Breast epithelium (tissue), 4 donors: ENCODE measurements around the gene ZNF341. TPM values are rescaled to one million over a fixed set of nuclear protein-coding genes. Genes with fewer than 3 reads are reported as not detected.
A peak's percentile ranks its signal among the peaks of the same experiment; 100 is the strongest.

Experiments used
- DNase-seq, 2 donors: peaks; one replicate each; pipeline ENCODE4 v3.0.0-alpha.2; 2019; ENCODE audit warnings: low spot score in 2 of 2
- H3K27ac ChIP-seq, 2 donors: fragments of 200-600 bp; sonication (generic) in 1 of 2; one replicate each; pipeline ENCODE4 v1.5.1; 2016 to 2019; ENCODE audit warnings: mild to moderate bottlenecking in 1 of 2
- H3K27me3 ChIP-seq, 2 donors: fragments of 200-600 bp; sonication (generic) in 1 of 2; one replicate each; pipeline versions ENCODE4 v1.5.1 to v1.6.0; 2017 to 2019; ENCODE audit warnings: control low read depth in 1 of 2, mild to moderate bottlenecking in 1 of 2
- H3K36me3 ChIP-seq: fragments of 200-600 bp; one replicate; pipeline ENCODE4 v1.5.1; 2019
- H3K4me1 ChIP-seq, 2 donors: fragments of 200-600 bp; sonication (generic); one replicate each; pipeline ENCODE4 v1.5.1; 2016 to 2019; ENCODE audit warnings: control low read depth in 1 of 2
- H3K4me3 ChIP-seq, 3 donors: fragments of 200-600 bp; sonication (generic); 1 replicate in 2 of 3; 2 replicates in 1 of 3; pipeline ENCODE4 v1.5.1; 2016 to 2019; ENCODE audit warnings: mild to moderate bottlenecking in 3 of 3, moderate library complexity in 2 of 3
- H3K9me3 ChIP-seq, 2 donors: fragments of 200-600 bp; sonication (generic) in 1 of 2; one replicate each; pipeline ENCODE4 v1.5.1; 2016 to 2019; ENCODE audit warnings: control low read depth in 1 of 2
- CTCF ChIP-seq, 3 donors: fragments of 450-650 bp; IDR thresholded peaks; one replicate each; pipeline ENCODE4 v1.5.1; 2016 to 2017; ENCODE audit warnings: antibody characterized with exemption in 3 of 3, mild to moderate bottlenecking in 3 of 3, moderate library complexity in 3 of 3
- POLR2A ChIP-seq: fragments of 450-650 bp; IDR thresholded peaks from one replicate; pipeline ENCODE4 v1.6.1; 2016; ENCODE audit warnings: antibody characterized with exemption, mild to moderate bottlenecking, moderate library complexity
- POLR2AphosphoS5 ChIP-seq, 3 donors: sonication (generic); formaldehyde crosslinking; IDR thresholded peaks; one replicate each; pipeline ENCODE4 v1.6.1; 2017; ENCODE audit warnings: antibody characterized with exemption in 3 of 3
- intact Hi-C: fragments of 100-400 bp; cut with DNase I; formaldehyde crosslinking; loops from one replicate; pipeline ENCODE4 v1.15.1; 2023; ENCODE audit warnings: low total_unique reads
- total RNA-seq, 3 donors: library from RNA; depleted of rRNA; stranded (reverse); fragments of >200 nt; gene quantifications; one replicate each; pipeline ENCODE4 v1.1.0, GENCODE V29; 2016

ZNF341 gene
- total RNA-seq, 3 donors from 2014 or later, result 1.8 to 3.3 (median 2.5) TPM

- intact Hi-C loops, result no loop called here
- Histone ChIP-seq H3K27me3 (no peaks in the 10 kb centered on the region), H3K27ac (no peak overlapping the region), H3K4me1 (no peaks in the 10 kb centered on the region), H3K36me3 (no peaks in the 10 kb centered on the region), H3K9me3 (no peaks in the 10 kb centered on the region), H3K4me3 (no peak overlapping the region)
- TF ChIP-seq POLR2A, result no peak
- TF ChIP-seq POLR2AphosphoS5 (IDR thresholded peaks at IDR 0.05), result no peak
- DNase-seq, result no peak
These were observed 66.6 kb downstream of the ZNF341 start for GRCh38 chr20:33798444-33798843.

- no peak for DNase-seq
- Histone ChIP-seq H3K9me3 (no peaks in the 10 kb centered on the region), H3K27me3 (no peaks in the 10 kb centered on the region), H3K36me3 (no peaks in the 10 kb centered on the region), H3K4me3 (no peak overlapping the region), H3K4me1 (no peaks in the 10 kb centered on the region), H3K27ac (no peak overlapping the region)
- TF ChIP-seq CTCF (IDR thresholded peaks at IDR 0.05), result no peak
- TF ChIP-seq POLR2A, result no peak
- no peak for TF ChIP-seq POLR2AphosphoS5 (IDR thresholded peaks at IDR 0.05)
- intact Hi-C loops, result no loop called here
These were observed 72.1 kb downstream of the ZNF341 start for GRCh38 chr20:33803921-33804337.

GRCh38 chr20:33808388-33808787, 76.6 kb downstream of the ZNF341 start:
- Histone ChIP-seq H3K36me3 (no peaks in the 10 kb centered on the region), H3K9me3 (no peaks in the 10 kb centered on the region), H3K4me1 (peaks cover 0 to 4% of the 10 kb centered on the region in 2 donors), H3K27ac (no peak overlapping the region), H3K4me3 (no peak overlapping the region), H3K27me3 (no peaks in the 10 kb centered on the region)
- no peak for DNase-seq
- TF ChIP-seq POLR2A (no peak), CTCF (IDR thresholded peaks at IDR 0.05) (no peak), POLR2AphosphoS5 (IDR thresholded peaks at IDR 0.05) (no peak)
- intact Hi-C loops, result loop anchor here (2.0 kb wide), 1 partner anchor 44 kb away; no protein-coding TSS in a partner anchor

GRCh38 chr20:33810259-33810658, 78.5 kb downstream of the ZNF341 start:
- intact Hi-C loops, result no loop called here
- Histone ChIP-seq H3K27me3 (no peaks in the 10 kb centered on the region), H3K36me3 (no peaks in the 10 kb centered on the region), H3K4me1 (peaks cover 4 to 13% of the 10 kb centered on the region in 2 donors), H3K27ac (no peak overlapping the region), H3K4me3 (no peak overlapping the region), H3K9me3 (no peaks in the 10 kb centered on the region)
- TF ChIP-seq CTCF (IDR thresholded peaks at IDR 0.05), result no peak
- no peak for TF ChIP-seq POLR2A
- no peak for TF ChIP-seq POLR2AphosphoS5 (IDR thresholded peaks at IDR 0.05)
- no peak for DNase-seq

- H3K9me3 ChIP-seq, result no peaks in the 10 kb centered on the region
- peak within 1 kb of the TSS; percentile 78 to 86 (median 80) for H3K4me3 ChIP-seq
- H3K27ac ChIP-seq, result peak within 1 kb of the TSS; percentile 95 to 99
- TF ChIP-seq CTCF (IDR thresholded peaks at IDR 0.05) (no peak), POLR2AphosphoS5 (IDR thresholded peaks at IDR 0.05) (peak; percentile 83 to 92 (median 91)), POLR2A (peak; percentile 11)
- peak; percentile 99 for DNase-seq
- H3K36me3 ChIP-seq, result no peaks in the 10 kb centered on the region
- intact Hi-C loops, result no loop called here
- H3K4me1 ChIP-seq, result peaks cover 4 to 13% of the 10 kb centered on the region in 2 donors
- no peaks in the 10 kb centered on the region for H3K27me3 ChIP-seq
These were observed 79.3 kb downstream of the ZNF341 start, which contains the start of gene CHMP4B for GRCh38 chr20:33810885-33811775. CHMP4B (plus strand) TSS chr20:33811348; CDS start chr20:33811469, 121 bp downstream.
